Vagina (tissue), 2 donors: ENCODE measurements around the gene GUCA1C.

Source experiments
- POLR2A ChIP-seq, 2 donors: fragments of 450-650 bp; IDR thresholded peaks; one replicate each; pipeline ENCODE4 v1.6.1; 2017; ENCODE audit warnings: antibody characterized with exemption in 2 of 2, mild to moderate bottlenecking in 2 of 2, moderate library complexity in 2 of 2
- TF ChIP-seq, protein P1 (sequence below), 3 experiments: fragments of 450-650 bp in 2 of 3; fragments of 200-600 bp in 1 of 3; sonication (generic) in 1 of 3; IDR thresholded peaks; one replicate each; pipeline ENCODE4 v1.5.1; 2017 to 2019; ENCODE audit warnings: antibody characterized with exemption in 3 of 3, mild to moderate bottlenecking in 2 of 3, moderate library complexity in 2 of 3

DNA sequence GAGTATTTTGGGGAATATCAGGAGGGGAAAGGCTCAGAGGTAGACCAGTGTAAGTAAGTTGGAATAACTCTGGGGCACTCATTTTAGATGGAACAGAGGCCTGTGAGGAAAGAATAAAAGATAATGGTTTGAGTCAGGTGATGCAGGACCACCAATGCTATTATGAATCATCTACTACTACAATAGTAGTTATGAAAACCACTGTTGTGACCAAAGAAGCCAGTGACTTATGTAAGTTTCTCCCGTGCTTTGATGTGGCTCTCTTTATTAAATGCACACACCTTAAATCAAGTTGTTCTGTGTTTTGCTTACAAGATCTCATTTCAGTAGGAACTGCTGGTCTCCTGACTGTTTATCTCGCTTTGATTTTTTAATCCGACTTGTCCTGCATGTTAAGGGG lies 13.1 kb upstream of the GUCA1C start:
- TF ChIP-seq, protein P1, sequence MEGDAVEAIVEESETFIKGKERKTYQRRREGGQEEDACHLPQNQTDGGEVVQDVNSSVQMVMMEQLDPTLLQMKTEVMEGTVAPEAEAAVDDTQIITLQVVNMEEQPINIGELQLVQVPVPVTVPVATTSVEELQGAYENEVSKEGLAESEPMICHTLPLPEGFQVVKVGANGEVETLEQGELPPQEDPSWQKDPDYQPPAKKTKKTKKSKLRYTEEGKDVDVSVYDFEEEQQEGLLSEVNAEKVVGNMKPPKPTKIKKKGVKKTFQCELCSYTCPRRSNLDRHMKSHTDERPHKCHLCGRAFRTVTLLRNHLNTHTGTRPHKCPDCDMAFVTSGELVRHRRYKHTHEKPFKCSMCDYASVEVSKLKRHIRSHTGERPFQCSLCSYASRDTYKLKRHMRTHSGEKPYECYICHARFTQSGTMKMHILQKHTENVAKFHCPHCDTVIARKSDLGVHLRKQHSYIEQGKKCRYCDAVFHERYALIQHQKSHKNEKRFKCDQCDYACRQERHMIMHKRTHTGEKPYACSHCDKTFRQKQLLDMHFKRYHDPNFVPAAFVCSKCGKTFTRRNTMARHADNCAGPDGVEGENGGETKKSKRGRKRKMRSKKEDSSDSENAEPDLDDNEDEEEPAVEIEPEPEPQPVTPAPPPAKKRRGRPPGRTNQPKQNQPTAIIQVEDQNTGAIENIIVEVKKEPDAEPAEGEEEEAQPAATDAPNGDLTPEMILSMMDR (IDR thresholded peaks at IDR 0.05) = no peak
- no peak for TF ChIP-seq POLR2A (IDR thresholded peaks at IDR 0.05)
